WTC11 (cell line): ENCODE measurements around the gene PTH1R. TPM values are rescaled to one million over a fixed set of nuclear protein-coding genes. Genes with fewer than 3 reads are reported as not detected.

Experiments used
- ATAC-seq: fragments of 200-7000 bp; cut with Tn5 transposase; 2 replicates; pipeline ENCODE4 v1.10.0; 2021; ENCODE audit warnings: mild to moderate bottlenecking, moderate library complexity
- CTCF ChIA-PET: fragments of 300-600 bp; sonication (Branson Sonifier 250); formaldehyde crosslinking; loops from one replicate; lab custom pipeline; 2021; ENCODE audit warnings: antibody characterized with exemption; lab: Charles Lee
- POLR2A ChIA-PET: fragments of 350-600 bp; sonication (Branson Sonifier 250); formaldehyde crosslinking; loops from one replicate; lab custom pipeline; 2021; ENCODE audit warnings: antibody characterized with exemption; lab: Charles Lee
- DNase-seq: peaks from one replicate; pipeline ENCODE4 v3.0.0; 2021; ENCODE audit warnings: low spot score
- H3K27ac Mint-ChIP-seq: 2 replicates; pipeline ENCODE4 v1.8.0; 2021; ENCODE audit warnings: mixed read lengths
- H3K27me3 Mint-ChIP-seq: 2 replicates; pipeline ENCODE4 v1.8.0; 2021; ENCODE audit warnings: low read depth, mild to moderate bottlenecking, moderate library complexity, mixed read lengths
- H3K36me3 Mint-ChIP-seq: 2 replicates; pipeline ENCODE4 v1.8.0; 2021; ENCODE audit warnings: mixed read lengths
- H3K4me1 Mint-ChIP-seq: 2 replicates; pipeline ENCODE4 v1.8.0; 2022; ENCODE audit warnings: mixed read lengths
- H3K4me3 Mint-ChIP-seq: 2 replicates; pipeline ENCODE4 v1.8.0; 2021; ENCODE audit warnings: mild to moderate bottlenecking, moderate library complexity, mixed read lengths
- H3K9me3 Mint-ChIP-seq: 2 replicates; pipeline ENCODE4 v1.8.0; 2021; ENCODE audit warnings: mixed read lengths
- ETV6 ChIP-seq: sonication (generic); formaldehyde crosslinking; IDR thresholded peaks from 2 replicates; pipeline ENCODE4 v1.8.1; 2022; ENCODE audit warnings: mild to moderate bottlenecking, missing genetic modification reagents
- JAZF1 ChIP-seq: fragments of 250-450 bp; sonication (Bioruptor Pico); IDR thresholded peaks from 2 replicates; pipeline ENCODE4 v1.9.0; 2021; ENCODE audit warnings: moderate library complexity, mild to moderate bottlenecking, inconsistent platforms
- MXD4 ChIP-seq: fragments of 250-450 bp; sonication (Bioruptor Pico); IDR thresholded peaks from 2 replicates; pipeline ENCODE4 v1.8.0; 2021; ENCODE audit warnings: mild to moderate bottlenecking, moderate library complexity, borderline replicate concordance
- NFATC4 ChIP-seq: fragments of 250-450 bp; sonication (Bioruptor Pico); IDR thresholded peaks from 2 replicates; pipeline ENCODE4 v1.9.0; 2021; ENCODE audit warnings: mild to moderate bottlenecking
- NR1H2 ChIP-seq: sonication (generic); formaldehyde crosslinking; IDR thresholded peaks from 2 replicates; pipeline ENCODE4 v1.9.0; 2021; ENCODE audit warnings: mild to moderate bottlenecking, moderate library complexity, missing genetic modification reagents
- NR2C2 ChIP-seq: sonication (generic); formaldehyde crosslinking; IDR thresholded peaks from 2 replicates; pipeline ENCODE4 v1.8.0; 2022; ENCODE audit warnings: mild to moderate bottlenecking, missing genetic modification reagents
- NR3C1 ChIP-seq: sonication (generic); formaldehyde crosslinking; conservative IDR thresholded peaks from 2 replicates; pipeline ENCODE4 v1.8.1; 2023; ENCODE audit warnings: low read depth, mild to moderate bottlenecking, missing genetic modification reagents
- SOX15 ChIP-seq: fragments of 250-450 bp; sonication (Bioruptor Pico); IDR thresholded peaks from 2 replicates; pipeline ENCODE4 v1.9.0; 2021; ENCODE audit warnings: mild to moderate bottlenecking
- SP1 ChIP-seq: sonication (generic); formaldehyde crosslinking; conservative IDR thresholded peaks from 2 replicates; pipeline ENCODE4 v1.8.1; 2022; ENCODE audit warnings: missing genetic modification reagents
- TEAD4 ChIP-seq: sonication (generic); formaldehyde crosslinking; IDR thresholded peaks from 2 replicates; pipeline ENCODE4 v1.8.0; 2022; ENCODE audit warnings: mild to moderate bottlenecking, missing genetic modification reagents
- ZNF423 ChIP-seq: fragments of 250-450 bp; sonication (Bioruptor Pico); IDR thresholded peaks from 2 replicates; pipeline ENCODE4 v2.1.2; 2022; ENCODE audit warnings: mild to moderate bottlenecking, moderate library complexity
- total RNA-seq: library from RNA; stranded (reverse); gene quantifications from 3 replicates; pipeline ENCODE4 v1.2.3, GENCODE V29; 2021
- TF ChIP-seq, protein P1 (sequence below): sonication (generic); formaldehyde crosslinking; IDR thresholded peaks from 2 replicates; pipeline ENCODE4 v1.8.1; 2022; ENCODE audit warnings: mild to moderate bottlenecking, missing genetic modification reagents, moderate library complexity, borderline replicate concordance
- TF ChIP-seq, protein P2 (sequence below): fragments of 250-450 bp; sonication (Bioruptor Pico); IDR thresholded peaks from 2 replicates; pipeline ENCODE4 v1.9.0; 2021; ENCODE audit warnings: mild to moderate bottlenecking
- TF ChIP-seq, protein P3 (sequence below): fragments of 250-450 bp; sonication (Bioruptor Pico); conservative IDR thresholded peaks from 2 replicates; pipeline ENCODE4 v1.9.0; 2021; ENCODE audit warnings: mild to moderate bottlenecking
- TF ChIP-seq, protein P4 (sequence below): sonication (generic); formaldehyde crosslinking; IDR thresholded peaks from 2 replicates; pipeline ENCODE4 v1.8.0; 2022; ENCODE audit warnings: missing genetic modification reagents
- TF ChIP-seq, protein P5 (sequence below): fragments of 250-450 bp; sonication (Bioruptor Pico); IDR thresholded peaks from 2 replicates; pipeline ENCODE4 v1.9.0; 2021; ENCODE audit warnings: moderate library complexity, mild to moderate bottlenecking, inconsistent platforms, borderline replicate concordance
- TF ChIP-seq, protein P6 (sequence below): sonication (generic); formaldehyde crosslinking; IDR thresholded peaks from 2 replicates; pipeline ENCODE4 v1.8.0; 2023; ENCODE audit warnings: mild to moderate bottlenecking, missing genetic modification reagents

Gene PTH1R
- total RNA-seq, 1 experiment from 2014 or later, result 12.0 TPM

DNA sequence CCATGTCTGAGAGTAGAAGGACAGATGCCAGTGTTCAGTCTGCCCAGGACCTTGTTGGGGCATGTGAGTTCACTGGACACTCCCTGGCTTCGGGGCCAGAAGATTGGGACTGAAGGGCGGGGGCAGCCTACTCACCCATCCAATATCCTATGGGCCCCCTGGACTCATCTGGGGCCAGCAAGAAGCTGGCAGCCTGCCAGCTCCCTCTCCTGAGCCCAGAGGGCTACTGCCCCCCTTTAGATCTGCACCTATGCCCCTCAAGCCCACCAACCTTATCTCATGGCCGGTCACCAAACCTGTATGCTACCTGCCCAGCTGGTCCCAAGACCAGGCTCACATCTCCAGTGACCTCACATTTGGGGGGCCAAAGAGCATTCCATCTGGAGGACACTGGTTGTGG, 8.1 kb downstream of the PTH1R start:
- ATAC-seq (no peak), DNase-seq (no peak)
- Mint-ChIP-seq H3K4me3 (no peak overlapping the region), H3K27me3 (peaks cover 91% of the 10 kb centered on the region), H3K27ac (no peak overlapping the region), H3K9me3 (no peaks in the 10 kb centered on the region), H3K36me3 (no peaks in the 10 kb centered on the region), H3K4me1 (peaks cover 37% of the 10 kb centered on the region)
- CTCF ChIA-PET, result interaction anchor here (0.8 to 1.4 kb wide), 2 partner anchors 29 to 222 kb away, joined by 3 to 6 read pairs; no protein-coding TSS in a partner anchor
- TF ChIP-seq, protein P1, sequence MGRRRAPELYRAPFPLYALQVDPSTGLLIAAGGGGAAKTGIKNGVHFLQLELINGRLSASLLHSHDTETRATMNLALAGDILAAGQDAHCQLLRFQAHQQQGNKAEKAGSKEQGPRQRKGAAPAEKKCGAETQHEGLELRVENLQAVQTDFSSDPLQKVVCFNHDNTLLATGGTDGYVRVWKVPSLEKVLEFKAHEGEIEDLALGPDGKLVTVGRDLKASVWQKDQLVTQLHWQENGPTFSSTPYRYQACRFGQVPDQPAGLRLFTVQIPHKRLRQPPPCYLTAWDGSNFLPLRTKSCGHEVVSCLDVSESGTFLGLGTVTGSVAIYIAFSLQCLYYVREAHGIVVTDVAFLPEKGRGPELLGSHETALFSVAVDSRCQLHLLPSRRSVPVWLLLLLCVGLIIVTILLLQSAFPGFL (CRISPR knock-in tag), result no peak
- TF ChIP-seq, protein P2, sequence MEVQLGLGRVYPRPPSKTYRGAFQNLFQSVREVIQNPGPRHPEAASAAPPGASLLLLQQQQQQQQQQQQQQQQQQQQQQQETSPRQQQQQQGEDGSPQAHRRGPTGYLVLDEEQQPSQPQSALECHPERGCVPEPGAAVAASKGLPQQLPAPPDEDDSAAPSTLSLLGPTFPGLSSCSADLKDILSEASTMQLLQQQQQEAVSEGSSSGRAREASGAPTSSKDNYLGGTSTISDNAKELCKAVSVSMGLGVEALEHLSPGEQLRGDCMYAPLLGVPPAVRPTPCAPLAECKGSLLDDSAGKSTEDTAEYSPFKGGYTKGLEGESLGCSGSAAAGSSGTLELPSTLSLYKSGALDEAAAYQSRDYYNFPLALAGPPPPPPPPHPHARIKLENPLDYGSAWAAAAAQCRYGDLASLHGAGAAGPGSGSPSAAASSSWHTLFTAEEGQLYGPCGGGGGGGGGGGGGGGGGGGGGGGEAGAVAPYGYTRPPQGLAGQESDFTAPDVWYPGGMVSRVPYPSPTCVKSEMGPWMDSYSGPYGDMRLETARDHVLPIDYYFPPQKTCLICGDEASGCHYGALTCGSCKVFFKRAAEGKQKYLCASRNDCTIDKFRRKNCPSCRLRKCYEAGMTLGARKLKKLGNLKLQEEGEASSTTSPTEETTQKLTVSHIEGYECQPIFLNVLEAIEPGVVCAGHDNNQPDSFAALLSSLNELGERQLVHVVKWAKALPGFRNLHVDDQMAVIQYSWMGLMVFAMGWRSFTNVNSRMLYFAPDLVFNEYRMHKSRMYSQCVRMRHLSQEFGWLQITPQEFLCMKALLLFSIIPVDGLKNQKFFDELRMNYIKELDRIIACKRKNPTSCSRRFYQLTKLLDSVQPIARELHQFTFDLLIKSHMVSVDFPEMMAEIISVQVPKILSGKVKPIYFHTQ (CRISPR knock-in tag), result no peak
- TF ChIP-seq SP1 (CRISPR knock-in tag) (no peak), JAZF1 (CRISPR knock-in tag) (no peak), NR3C1 (CRISPR knock-in tag) (no peak), NR1H2 (CRISPR knock-in tag) (no peak), ZNF423 (CRISPR knock-in tag) (no peak), MXD4 (CRISPR knock-in tag) (no peak)
- TF ChIP-seq, protein P3, sequence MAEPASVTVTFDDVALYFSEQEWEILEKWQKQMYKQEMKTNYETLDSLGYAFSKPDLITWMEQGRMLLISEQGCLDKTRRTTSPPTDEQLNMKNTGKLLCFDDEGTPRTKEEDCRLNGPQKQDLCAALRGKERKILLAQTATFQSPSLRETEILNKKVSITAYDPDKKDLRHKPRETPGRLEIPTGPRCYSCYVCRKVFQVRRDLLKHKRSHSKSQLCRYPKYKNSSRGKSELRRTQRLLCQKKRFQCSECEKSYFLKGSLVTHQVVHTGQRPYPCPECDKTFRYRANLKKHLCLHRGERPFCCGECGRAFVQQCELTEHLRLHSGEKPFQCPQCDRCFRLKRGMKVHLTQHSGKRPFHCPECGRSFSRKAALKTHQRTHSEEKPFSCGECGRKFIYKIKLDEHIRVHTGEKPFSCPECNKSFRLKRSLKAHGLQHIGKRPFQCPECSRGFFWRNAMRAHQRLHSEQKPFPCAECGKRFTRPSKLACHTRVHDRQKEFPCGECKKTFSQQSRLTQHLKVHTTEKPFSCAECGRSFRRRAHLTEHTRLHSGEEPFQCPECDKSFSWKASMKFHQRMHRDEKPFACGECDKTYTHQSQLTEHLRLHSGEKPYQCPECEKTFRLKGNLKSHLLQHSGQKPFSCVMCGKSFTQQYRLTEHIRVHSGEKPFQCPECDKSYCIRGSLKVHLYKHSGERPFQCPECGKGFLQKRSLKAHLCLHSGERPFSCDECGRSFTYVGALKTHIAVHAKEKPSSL (CRISPR knock-in tag), result no peak
- TF ChIP-seq, protein P4, sequence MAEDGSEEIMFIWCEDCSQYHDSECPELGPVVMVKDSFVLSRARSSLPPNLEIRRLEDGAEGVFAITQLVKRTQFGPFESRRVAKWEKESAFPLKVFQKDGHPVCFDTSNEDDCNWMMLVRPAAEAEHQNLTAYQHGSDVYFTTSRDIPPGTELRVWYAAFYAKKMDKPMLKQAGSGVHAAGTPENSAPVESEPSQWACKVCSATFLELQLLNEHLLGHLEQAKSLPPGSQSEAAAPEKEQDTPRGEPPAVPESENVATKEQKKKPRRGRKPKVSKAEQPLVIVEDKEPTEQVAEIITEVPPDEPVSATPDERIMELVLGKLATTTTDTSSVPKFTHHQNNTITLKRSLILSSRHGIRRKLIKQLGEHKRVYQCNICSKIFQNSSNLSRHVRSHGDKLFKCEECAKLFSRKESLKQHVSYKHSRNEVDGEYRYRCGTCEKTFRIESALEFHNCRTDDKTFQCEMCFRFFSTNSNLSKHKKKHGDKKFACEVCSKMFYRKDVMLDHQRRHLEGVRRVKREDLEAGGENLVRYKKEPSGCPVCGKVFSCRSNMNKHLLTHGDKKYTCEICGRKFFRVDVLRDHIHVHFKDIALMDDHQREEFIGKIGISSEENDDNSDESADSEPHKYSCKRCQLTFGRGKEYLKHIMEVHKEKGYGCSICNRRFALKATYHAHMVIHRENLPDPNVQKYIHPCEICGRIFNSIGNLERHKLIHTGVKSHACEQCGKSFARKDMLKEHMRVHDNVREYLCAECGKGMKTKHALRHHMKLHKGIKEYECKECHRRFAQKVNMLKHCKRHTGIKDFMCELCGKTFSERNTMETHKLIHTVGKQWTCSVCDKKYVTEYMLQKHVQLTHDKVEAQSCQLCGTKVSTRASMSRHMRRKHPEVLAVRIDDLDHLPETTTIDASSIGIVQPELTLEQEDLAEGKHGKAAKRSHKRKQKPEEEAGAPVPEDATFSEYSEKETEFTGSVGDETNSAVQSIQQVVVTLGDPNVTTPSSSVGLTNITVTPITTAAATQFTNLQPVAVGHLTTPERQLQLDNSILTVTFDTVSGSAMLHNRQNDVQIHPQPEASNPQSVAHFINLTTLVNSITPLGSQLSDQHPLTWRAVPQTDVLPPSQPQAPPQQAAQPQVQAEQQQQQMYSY, result no peak
- POLR2A ChIA-PET, result no interaction called here

DNA sequence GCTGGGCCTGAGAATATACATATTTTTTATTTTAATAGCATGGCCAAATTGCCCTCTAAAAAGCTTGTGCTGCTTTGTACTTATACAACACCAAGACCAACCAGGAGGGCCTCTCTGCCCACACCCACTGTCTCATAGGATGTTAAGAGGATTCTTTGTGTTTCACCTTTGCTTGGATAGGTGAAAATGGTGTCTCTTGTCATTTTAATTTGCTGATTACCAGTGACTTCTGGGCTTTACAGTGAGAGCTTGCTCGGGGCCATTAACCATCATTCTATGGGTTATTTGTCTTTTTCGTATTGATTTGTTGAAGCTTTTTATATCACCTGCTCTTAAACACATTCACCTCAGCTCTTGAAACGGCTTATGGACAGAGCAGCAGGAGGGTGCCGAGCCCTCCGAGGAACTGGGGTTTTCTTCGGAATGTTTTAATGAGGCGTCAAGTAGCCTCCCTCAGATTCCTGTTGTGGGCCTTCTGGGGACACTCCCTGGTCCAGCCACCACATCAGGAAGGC, 10.5 kb downstream of the PTH1R start:
- DNase-seq (no peak), ATAC-seq (peak; percentile 14)
- CTCF ChIA-PET, result interaction anchor here (0.9 to 1.7 kb wide), 7 partner anchors 10 to 181 kb away, joined by 3 to 7 read pairs (median 4); partner anchors contain the start of genes PRSS50 and PTH1R
- Mint-ChIP-seq H3K27me3 (peaks cover 94% of the 10 kb centered on the region), H3K4me3 (peak overlapping the region; percentile 20), H3K27ac (peak overlapping the region; percentile 79), H3K36me3 (no peaks in the 10 kb centered on the region), H3K9me3 (no peaks in the 10 kb centered on the region), H3K4me1 (peaks cover 44% of the 10 kb centered on the region)
- TF ChIP-seq NFATC4 (no peak), SP1 (CRISPR knock-in tag) (no peak), ETV6 (CRISPR knock-in tag) (no peak), NR2C2 (CRISPR knock-in tag) (no peak), SOX15 (CRISPR knock-in tag) (no peak), TEAD4 (CRISPR knock-in tag) (no peak)
- TF ChIP-seq, protein P5, sequence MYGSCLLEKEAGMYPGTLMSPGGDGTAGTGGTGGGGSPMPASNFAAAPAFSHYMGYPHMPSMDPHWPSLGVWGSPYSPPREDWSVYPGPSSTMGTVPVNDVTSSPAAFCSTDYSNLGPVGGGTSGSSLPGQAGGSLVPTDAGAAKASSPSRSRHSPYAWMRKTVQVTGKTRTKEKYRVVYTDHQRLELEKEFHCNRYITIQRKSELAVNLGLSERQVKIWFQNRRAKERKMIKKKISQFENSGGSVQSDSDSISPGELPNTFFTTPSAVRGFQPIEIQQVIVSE, result no peak
- TF ChIP-seq, protein P6, sequence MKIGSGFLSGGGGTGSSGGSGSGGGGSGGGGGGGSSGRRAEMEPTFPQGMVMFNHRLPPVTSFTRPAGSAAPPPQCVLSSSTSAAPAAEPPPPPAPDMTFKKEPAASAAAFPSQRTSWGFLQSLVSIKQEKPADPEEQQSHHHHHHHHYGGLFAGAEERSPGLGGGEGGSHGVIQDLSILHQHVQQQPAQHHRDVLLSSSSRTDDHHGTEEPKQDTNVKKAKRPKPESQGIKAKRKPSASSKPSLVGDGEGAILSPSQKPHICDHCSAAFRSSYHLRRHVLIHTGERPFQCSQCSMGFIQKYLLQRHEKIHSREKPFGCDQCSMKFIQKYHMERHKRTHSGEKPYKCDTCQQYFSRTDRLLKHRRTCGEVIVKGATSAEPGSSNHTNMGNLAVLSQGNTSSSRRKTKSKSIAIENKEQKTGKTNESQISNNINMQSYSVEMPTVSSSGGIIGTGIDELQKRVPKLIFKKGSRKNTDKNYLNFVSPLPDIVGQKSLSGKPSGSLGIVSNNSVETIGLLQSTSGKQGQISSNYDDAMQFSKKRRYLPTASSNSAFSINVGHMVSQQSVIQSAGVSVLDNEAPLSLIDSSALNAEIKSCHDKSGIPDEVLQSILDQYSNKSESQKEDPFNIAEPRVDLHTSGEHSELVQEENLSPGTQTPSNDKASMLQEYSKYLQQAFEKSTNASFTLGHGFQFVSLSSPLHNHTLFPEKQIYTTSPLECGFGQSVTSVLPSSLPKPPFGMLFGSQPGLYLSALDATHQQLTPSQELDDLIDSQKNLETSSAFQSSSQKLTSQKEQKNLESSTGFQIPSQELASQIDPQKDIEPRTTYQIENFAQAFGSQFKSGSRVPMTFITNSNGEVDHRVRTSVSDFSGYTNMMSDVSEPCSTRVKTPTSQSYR (CRISPR knock-in tag), result no peak
- POLR2A ChIA-PET, result no interaction called here
